ENCODE data around the gene XYLT2.

Gene XYLT2

DNA sequence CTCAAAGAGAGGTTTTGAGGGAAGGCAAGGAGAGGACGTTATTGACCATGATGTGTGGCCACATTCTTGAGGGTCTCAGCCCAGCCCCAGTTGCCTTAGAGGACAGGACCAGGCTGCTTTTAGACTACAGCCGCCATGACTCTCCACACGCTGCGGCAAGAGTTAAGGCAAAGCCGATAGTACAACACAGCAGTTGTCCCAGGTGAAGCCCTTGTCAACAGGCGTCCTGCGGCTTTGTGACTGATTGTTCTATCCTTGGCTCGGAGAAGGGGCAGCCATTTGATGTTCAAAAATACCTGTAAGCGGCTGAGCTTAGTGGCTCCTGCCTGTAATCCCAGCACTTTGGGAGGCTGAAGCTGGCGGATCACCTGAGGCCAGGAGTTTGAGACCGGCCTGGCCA is 42.9 kb upstream of the XYLT2 start:
- H3K4me1 Mint-ChIP-seq = peaks cover 28% of the 10 kb centered on the region
- H3K27me3 Mint-ChIP-seq (ENCODE audit: low read depth) = peaks cover 5% of the 10 kb centered on the region
- no peak overlapping the region for H3K4me3 Mint-ChIP-seq
- no peak overlapping the region for H3K27ac Mint-ChIP-seq
- no peaks in the 10 kb centered on the region for H3K36me3 Mint-ChIP-seq (ENCODE audit: low read depth)
- no peak for TF ChIP-seq CTCF (IDR thresholded peaks at IDR 0.05; ENCODE audit: unreplicated experiment in 3 of 3)
- no peaks in the 10 kb centered on the region for H3K9me3 Mint-ChIP-seq

DNA sequence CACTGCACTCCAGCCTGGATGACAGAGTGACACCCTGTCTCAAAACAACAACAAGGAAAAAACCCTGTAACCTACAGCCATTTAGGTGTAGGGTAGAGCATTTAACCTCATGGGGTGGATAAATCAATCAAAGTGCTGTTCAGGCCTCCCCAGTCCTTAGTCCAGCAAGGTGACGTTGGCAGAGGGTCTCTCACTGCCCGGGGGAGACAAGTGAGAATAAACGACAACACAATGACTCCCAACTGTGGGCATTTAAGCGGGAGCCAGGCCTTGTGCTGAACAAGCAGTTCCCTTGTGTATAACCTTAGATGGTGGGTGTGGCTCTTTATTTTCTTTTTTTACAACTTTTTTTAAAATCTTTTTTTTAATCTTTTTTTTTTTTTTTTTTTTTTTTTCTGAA is 42.3 kb upstream of the XYLT2 start:
- Mint-ChIP-seq H3K4me1 (peaks cover 28% of the 10 kb centered on the region), H3K4me3 (no peak overlapping the region), H3K27ac (no peak overlapping the region), H3K36me3 (ENCODE audit: low read depth) (no peaks in the 10 kb centered on the region), H3K27me3 (ENCODE audit: low read depth) (peaks cover 5% of the 10 kb centered on the region), H3K9me3 (no peaks in the 10 kb centered on the region)
- TF ChIP-seq CTCF (IDR thresholded peaks at IDR 0.05; ENCODE audit: unreplicated experiment in 3 of 3) = no peak

- TF ChIP-seq CTCF (IDR thresholded peaks at IDR 0.05; ENCODE audit: unreplicated experiment in 3 of 3) = no peak
- Mint-ChIP-seq H3K4me3 (no peak overlapping the region), H3K9me3 (no peaks in the 10 kb centered on the region), H3K36me3 (ENCODE audit: low read depth) (no peaks in the 10 kb centered on the region), H3K27ac (peak overlapping the region in 2 of 3 experiments; percentile 52 to 61), H3K27me3 (ENCODE audit: low read depth) (peaks cover 5% of the 10 kb centered on the region), H3K4me1 (peaks cover 27% of the 10 kb centered on the region)
Measured at GRCh38 chr17:50304781-50305404, 41.0 kb upstream of the XYLT2 start.

- no peaks in the 10 kb centered on the region for H3K9me3 Mint-ChIP-seq
- peaks cover 13% of the 10 kb centered on the region for H3K27me3 Mint-ChIP-seq (ENCODE audit: low read depth)
- no peak for TF ChIP-seq CTCF (IDR thresholded peaks at IDR 0.05; ENCODE audit: unreplicated experiment in 3 of 3)
- H3K36me3 Mint-ChIP-seq (ENCODE audit: low read depth) = no peaks in the 10 kb centered on the region
- H3K4me1 Mint-ChIP-seq = peaks cover 36% of the 10 kb centered on the region
- H3K27ac Mint-ChIP-seq = no peak overlapping the region
- no peak overlapping the region for H3K4me3 Mint-ChIP-seq
Measured at GRCh38 chr17:50307654-50308053, 38.3 kb upstream of the XYLT2 start.

DNA sequence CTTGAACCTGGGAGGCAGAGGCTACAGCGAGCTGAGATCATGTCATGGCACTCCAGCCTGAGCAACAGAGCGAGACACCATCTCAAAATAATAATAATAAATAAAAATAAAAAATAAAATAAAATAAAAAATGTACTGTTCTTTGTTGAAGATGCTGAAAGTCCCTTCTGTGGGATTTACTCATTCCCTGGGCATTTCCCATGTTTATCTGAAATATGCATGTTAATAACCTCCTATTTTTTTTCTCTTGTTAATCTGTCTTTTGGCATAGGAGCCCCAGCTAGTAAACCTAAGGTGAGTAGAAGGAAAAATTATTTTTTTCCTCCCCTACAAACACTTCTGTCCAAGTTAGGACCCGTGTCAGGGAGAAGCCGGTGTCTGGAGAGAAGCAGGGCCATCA is 37.3 kb upstream of the XYLT2 start:
- peaks cover 39% of the 10 kb centered on the region for H3K4me1 Mint-ChIP-seq
- H3K9me3 Mint-ChIP-seq = no peaks in the 10 kb centered on the region
- TF ChIP-seq CTCF (IDR thresholded peaks at IDR 0.05; ENCODE audit: unreplicated experiment in 3 of 3) = no peak
- H3K4me3 Mint-ChIP-seq = no peak overlapping the region
- H3K36me3 Mint-ChIP-seq (ENCODE audit: low read depth) = no peaks in the 10 kb centered on the region
- peaks cover 13% of the 10 kb centered on the region for H3K27me3 Mint-ChIP-seq (ENCODE audit: low read depth)
- no peak overlapping the region for H3K27ac Mint-ChIP-seq

- H3K9me3 Mint-ChIP-seq = peaks cover 4% of the 10 kb centered on the region
- no peak overlapping the region for H3K4me3 Mint-ChIP-seq
- H3K27ac Mint-ChIP-seq = no peak overlapping the region
- H3K27me3 Mint-ChIP-seq (ENCODE audit: low read depth) = peaks cover 8% of the 10 kb centered on the region
- H3K36me3 Mint-ChIP-seq (ENCODE audit: low read depth) = no peaks in the 10 kb centered on the region
- no peak for TF ChIP-seq CTCF (IDR thresholded peaks at IDR 0.05; ENCODE audit: unreplicated experiment in 3 of 3)
- H3K4me1 Mint-ChIP-seq = peaks cover 38% of the 10 kb centered on the region
Measured at GRCh38 chr17:50310455-50311111, 35.3 kb upstream of the XYLT2 start.
